HFFc6 (cell line): ENCODE data around the gene KANSL1L. TPM values are rescaled to one million over a fixed set of nuclear protein-coding genes. Genes with fewer than 3 reads are reported as not detected.

Experiments
- DNase-seq: peaks from one replicate; pipeline ENCODE4 v3.0.0-alpha.2; 2018
- H3K27ac Mint-ChIP-seq: 2 replicates; pipeline ENCODE4 v1.8.0; 2020; ENCODE audit warnings: mild to moderate bottlenecking, mixed read lengths
- H3K27me3 Mint-ChIP-seq: 2 replicates; pipeline ENCODE4 v1.8.0; 2021; ENCODE audit warnings: mild to moderate bottlenecking, moderate library complexity, mixed read lengths; ENCODE audit not compliant: insufficient read depth
- H3K36me3 Mint-ChIP-seq: 2 replicates; pipeline ENCODE4 v1.8.0; 2021; ENCODE audit warnings: low read depth, mixed read lengths
- H3K4me1 Mint-ChIP-seq: 2 replicates; pipeline ENCODE4 v1.8.0; 2020; ENCODE audit warnings: low read depth, mixed read lengths
- H3K4me3 Mint-ChIP-seq: 2 replicates; pipeline ENCODE4 v1.8.0; 2020; ENCODE audit warnings: mild to moderate bottlenecking, moderate library complexity, mixed read lengths
- H3K9me3 Mint-ChIP-seq: 2 replicates; pipeline ENCODE4 v1.8.0; 2020; ENCODE audit warnings: mild to moderate bottlenecking, mixed read lengths
- total RNA-seq, 6 experiments: library from RNA; stranded (reverse); fragmentation: NEBNext Ultra II Directional; extraction: Animal tissue kit (Norgen Biotek cat#: 25700); gene quantifications; 2 replicates in 1 of 6; 3 replicates in 5 of 6; pipeline ENCODE4 v1.2.3, GENCODE V29; 2021
- TF ChIP-seq, protein P1 (sequence below): fragments of 200-600 bp; sonication (generic); IDR thresholded peaks from 2 replicates; pipeline ENCODE4 v1.5.0; 2021; ENCODE audit warnings: antibody characterized with exemption, mild to moderate bottlenecking

Gene KANSL1L
- total RNA-seq, 6 experiments from 2014 or later, result 3.3 to 6.0 (median 4.8) TPM

DNA sequence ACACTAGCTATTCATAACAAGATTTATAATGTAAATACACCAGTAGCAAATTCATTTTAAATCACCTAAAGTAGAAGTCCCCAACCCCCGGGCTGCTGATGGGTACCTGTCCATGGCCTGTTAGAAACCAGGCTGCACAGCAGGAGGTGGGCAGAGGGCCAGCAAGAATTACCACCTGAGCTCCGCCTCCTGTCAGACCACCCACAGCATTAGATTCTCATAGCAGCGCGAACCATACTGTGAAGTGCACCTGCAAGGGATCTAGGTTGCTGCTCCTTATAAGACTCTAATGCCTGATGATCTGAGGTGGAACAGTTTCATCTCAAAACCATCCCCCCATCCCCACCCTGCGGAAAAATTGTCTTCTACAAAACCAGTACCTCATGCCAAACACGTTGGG, 71.3 kb downstream of the KANSL1L start:
- peaks cover 1% of the 10 kb centered on the region; the same call in 1 of the 2 replicates for H3K27me3 Mint-ChIP-seq
- H3K4me3 Mint-ChIP-seq, result no peak overlapping the region
- H3K27ac Mint-ChIP-seq, result no peak overlapping the region
- TF ChIP-seq, protein P1, sequence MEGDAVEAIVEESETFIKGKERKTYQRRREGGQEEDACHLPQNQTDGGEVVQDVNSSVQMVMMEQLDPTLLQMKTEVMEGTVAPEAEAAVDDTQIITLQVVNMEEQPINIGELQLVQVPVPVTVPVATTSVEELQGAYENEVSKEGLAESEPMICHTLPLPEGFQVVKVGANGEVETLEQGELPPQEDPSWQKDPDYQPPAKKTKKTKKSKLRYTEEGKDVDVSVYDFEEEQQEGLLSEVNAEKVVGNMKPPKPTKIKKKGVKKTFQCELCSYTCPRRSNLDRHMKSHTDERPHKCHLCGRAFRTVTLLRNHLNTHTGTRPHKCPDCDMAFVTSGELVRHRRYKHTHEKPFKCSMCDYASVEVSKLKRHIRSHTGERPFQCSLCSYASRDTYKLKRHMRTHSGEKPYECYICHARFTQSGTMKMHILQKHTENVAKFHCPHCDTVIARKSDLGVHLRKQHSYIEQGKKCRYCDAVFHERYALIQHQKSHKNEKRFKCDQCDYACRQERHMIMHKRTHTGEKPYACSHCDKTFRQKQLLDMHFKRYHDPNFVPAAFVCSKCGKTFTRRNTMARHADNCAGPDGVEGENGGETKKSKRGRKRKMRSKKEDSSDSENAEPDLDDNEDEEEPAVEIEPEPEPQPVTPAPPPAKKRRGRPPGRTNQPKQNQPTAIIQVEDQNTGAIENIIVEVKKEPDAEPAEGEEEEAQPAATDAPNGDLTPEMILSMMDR, result no peak
- H3K4me1 Mint-ChIP-seq, result peaks cover 8% of the 10 kb centered on the region
- no peak for DNase-seq
- H3K9me3 Mint-ChIP-seq, result no peaks in the 10 kb centered on the region
- peaks cover 8% of the 10 kb centered on the region for H3K36me3 Mint-ChIP-seq

GRCh38 chr2:210094787-210095186, 76.4 kb downstream of the KANSL1L start:
- Mint-ChIP-seq H3K4me3 (no peak overlapping the region), H3K27me3 (no peaks in the 10 kb centered on the region), H3K4me1 (peaks cover 20% of the 10 kb centered on the region), H3K27ac (no peak overlapping the region), H3K9me3 (no peaks in the 10 kb centered on the region), H3K36me3 (no peaks in the 10 kb centered on the region)
- TF ChIP-seq, protein P1, result no peak
- no peak for DNase-seq

- TF ChIP-seq, protein P1, result no peak
- Mint-ChIP-seq H3K36me3 (no peaks in the 10 kb centered on the region), H3K27ac (no peak overlapping the region), H3K4me3 (no peak overlapping the region), H3K4me1 (peaks cover 15% of the 10 kb centered on the region), H3K27me3 (no peaks in the 10 kb centered on the region), H3K9me3 (no peaks in the 10 kb centered on the region)
- DNase-seq, result no peak
Measured at GRCh38 chr2:210092791-210093190, 78.4 kb downstream of the KANSL1L start.

DNA sequence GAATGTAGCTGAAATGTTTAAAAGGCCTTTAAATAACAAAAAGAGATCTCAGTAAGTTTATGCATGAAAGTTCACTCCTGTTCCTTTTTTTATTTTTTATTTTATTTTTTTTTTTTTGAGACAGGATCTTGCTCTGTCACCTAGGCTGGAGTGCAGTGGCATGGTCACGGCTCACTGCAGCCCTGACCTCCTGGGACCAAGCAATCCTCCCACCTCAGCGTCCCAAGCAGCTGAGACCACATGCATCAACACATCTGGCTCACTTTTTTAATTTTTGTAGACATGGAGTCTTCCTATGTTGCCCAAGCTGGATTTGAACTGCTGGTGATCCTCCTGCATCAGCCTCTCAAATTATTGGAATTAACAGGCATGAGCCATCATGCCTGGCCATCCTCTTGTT, 84.3 kb downstream of the KANSL1L start:
- Mint-ChIP-seq H3K27me3 (no peaks in the 10 kb centered on the region; the same call in 1 of the 2 replicates), H3K4me3 (no peak overlapping the region), H3K9me3 (no peaks in the 10 kb centered on the region), H3K36me3 (no peaks in the 10 kb centered on the region), H3K27ac (no peak overlapping the region), H3K4me1 (peaks cover 18% of the 10 kb centered on the region)
- TF ChIP-seq, protein P1, result no peak
- no peak for DNase-seq

DNA sequence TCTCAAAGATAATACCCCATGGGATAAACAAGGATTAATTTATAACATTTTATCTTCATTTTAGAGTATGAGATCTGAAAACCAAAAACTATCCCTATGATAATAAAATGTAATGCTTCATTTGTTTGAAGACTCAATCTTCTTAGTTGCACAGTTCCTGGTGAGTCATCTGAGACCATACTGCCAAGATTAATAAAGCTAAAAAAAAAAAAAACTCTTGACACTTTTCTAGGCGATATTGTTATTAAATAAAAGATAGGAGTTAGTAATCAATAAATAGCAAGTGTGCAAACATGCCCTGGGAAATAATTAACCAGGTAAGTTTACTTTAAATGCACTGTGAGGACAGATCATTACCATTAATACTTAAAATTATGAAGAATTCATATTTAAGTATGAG, 84.9 kb downstream of the KANSL1L start:
- no peak overlapping the region for H3K4me3 Mint-ChIP-seq
- no peaks in the 10 kb centered on the region for H3K36me3 Mint-ChIP-seq
- no peaks in the 10 kb centered on the region for H3K9me3 Mint-ChIP-seq
- H3K27ac Mint-ChIP-seq, result no peak overlapping the region
- H3K4me1 Mint-ChIP-seq, result peaks cover 12% of the 10 kb centered on the region
- TF ChIP-seq, protein P1, result no peak
- DNase-seq, result no peak
- no peaks in the 10 kb centered on the region; the same call in 1 of the 2 replicates for H3K27me3 Mint-ChIP-seq
